NB4 (cell line): ENCODE results near the gene CACNA2D4.
A peak's percentile ranks its signal among the peaks of the same experiment; 100 is the strongest.

Experiments
- DNase-seq: peaks from one replicate; pipeline ENCODE4 v3.0.0; 2010; ENCODE audit warnings: low read depth
- H3K4me3 ChIP-seq: one replicate; pipeline ENCODE4 v1.5.1; 2011; ENCODE audit warnings: mild to moderate bottlenecking, low read depth, low read length, moderate library complexity
- CTCF ChIP-seq: IDR thresholded peaks from one replicate; pipeline ENCODE4 v1.5.1; 2012; ENCODE audit warnings: low read depth, low read length
- MAX ChIP-seq: IDR thresholded peaks from 2 replicates; pipeline ENCODE4 v1.6.1; 2011; ENCODE audit warnings: low read depth, low read length
- MYC ChIP-seq: IDR thresholded peaks from 2 replicates; pipeline ENCODE4 v1.6.1; 2011; ENCODE audit warnings: low read depth, low read length
- POLR2A ChIP-seq: IDR thresholded peaks from 2 replicates; pipeline ENCODE4 v1.6.1; 2011; ENCODE audit warnings: mild to moderate bottlenecking; ENCODE audit not compliant: insufficient read length; ENCODE audit errors: extremely low read depth

Gene CACNA2D4

DNA sequence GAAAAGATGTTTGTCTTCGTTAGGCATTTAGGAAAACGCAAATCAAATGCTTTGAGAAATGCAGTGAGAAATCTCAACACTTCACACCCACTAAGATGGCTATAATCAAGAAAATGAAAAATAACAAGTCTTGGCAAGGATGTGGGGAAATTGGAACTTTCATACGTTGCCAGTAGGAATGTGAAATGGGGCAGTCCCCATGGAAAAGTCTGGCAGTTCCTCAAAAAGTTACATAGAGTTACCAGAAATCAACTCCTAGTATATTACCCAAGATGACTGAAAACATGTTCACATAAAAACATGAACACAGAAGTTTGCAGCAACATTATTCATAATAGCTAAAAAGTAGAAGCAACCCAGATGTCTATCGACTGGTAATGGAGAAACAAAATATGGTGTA is 139.5 kb downstream of the CACNA2D4 start:
- H3K4me3 ChIP-seq, result no peak overlapping the region
- no peak for DNase-seq
- TF ChIP-seq MYC (no peak), POLR2A (no peak), MAX (no peak), CTCF (no peak)

DNA sequence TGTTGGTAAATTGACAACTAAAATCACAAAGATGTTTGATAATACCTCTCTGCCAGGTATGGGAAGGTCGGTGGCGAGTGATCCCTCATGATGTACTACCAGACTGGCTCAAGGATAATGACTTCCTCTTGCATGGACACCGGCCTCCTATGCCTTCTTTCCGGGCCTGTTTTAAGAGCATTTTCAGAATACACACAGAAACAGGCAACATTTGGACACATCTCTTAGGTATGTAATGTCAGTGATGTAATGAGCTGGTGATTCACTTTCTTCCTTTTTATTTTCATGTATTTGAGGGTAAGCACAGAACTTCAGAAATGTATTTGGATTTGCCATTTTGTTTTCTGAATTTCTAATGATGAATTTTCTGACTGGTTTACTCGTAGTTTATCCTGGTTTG is 140.7 kb downstream of the CACNA2D4 start:
- TF ChIP-seq MYC (no peak), POLR2A (no peak), CTCF (no peak), MAX (no peak)
- H3K4me3 ChIP-seq, result no peak overlapping the region
- no peak for DNase-seq

DNA sequence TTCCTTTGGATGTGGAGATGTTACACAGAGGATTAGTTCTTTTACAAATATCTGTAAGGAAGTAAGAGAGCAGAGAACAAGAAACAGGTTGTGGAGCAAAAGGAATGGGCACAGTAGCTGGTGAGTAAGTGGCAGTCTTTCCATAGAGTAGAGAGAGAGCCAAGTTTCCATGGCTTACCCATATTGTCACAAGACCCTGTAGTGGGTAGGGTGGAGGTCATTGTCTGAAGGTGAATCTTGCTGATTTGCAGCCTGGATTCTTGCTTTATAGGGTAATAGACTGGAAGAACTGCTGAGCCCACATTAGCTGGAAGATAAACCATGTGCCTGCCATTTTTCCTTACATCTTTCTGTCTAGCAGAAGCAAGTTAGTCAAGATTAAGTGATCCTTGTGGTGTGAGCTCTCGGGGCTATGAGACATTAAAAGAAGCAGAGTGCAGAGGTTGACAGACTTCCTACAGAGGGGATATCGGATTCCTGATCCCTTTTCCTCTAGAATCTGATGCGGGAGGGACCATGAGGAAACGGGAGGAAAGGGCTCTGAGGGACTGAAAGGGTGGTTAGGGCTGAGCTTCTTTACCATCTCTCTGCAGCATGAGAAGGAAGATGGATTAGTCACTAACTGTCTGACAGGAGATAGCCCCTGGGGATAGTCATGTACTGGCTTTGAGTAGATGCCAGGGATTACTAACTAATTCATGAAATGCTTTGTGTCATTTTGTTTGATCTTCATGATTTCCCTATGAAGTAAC is 142.1 kb downstream of the CACNA2D4 start:
- TF ChIP-seq POLR2A, result no peak
- no peak for TF ChIP-seq MAX
- no peak for TF ChIP-seq MYC
- DNase-seq, result peak; percentile 68
- H3K4me3 ChIP-seq, result no peak overlapping the region

GRCh38 chr12:1773937-1774655 is 144.4 kb downstream of the CACNA2D4 start:
- no peak for DNase-seq
- TF ChIP-seq POLR2A (no peak), CTCF (no peak), MYC (no peak), MAX (no peak)
- H3K4me3 ChIP-seq, result no peak overlapping the region

DNA sequence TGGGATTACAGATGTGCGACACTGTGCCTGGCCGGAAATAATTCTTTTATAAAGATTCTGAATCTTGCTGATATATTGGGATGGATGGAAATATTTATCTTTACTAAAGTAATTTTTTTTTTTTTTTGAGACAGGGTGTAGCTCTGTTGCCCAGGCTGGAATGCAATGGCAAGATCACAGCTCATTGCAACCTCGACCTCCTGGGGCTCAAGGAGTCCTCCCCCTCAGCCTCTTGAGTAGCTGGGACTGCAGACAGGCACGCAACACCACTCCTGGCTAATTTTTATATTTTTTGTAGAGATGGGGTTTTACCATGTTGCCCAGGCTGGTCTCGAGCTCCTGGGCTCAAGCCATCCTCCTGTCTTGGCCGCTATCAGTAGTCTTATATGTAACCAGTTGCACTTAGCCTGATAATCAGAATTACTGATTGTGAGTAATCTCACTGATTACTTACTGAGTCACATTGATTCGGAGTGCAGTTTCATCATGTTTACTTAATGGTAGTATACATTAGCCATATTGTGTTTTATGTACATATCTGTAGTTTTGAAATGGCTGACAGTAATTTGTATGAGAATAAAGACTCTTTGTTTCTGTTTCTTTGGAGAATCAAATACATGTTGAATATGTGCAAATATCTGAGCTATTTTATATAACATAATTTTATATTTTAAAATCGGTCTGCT is 148.5 kb downstream of the CACNA2D4 start:
- no peak for DNase-seq
- no peak overlapping the region for H3K4me3 ChIP-seq
- TF ChIP-seq MYC, result no peak
- no peak for TF ChIP-seq POLR2A
- TF ChIP-seq MAX, result no peak

DNA sequence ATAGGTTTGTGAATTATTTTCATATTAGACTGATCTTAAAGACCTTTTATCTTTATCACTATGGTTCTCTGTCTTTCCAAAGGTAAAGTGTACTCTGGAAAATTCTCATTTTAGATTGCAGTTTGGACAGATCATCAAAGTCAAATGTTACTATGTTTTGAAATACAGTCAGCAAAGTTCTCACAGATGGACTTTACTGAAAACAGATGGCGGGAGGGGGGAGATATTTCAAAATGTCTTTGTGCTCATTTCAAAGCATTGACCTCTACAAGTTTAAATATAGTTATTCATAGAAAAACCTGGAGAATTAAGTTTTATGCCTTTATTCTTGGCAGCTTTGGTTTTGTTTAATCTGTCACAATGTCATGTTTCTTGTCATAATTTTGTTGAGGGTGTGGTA is 149.8 kb downstream of the CACNA2D4 start:
- DNase-seq, result no peak
- TF ChIP-seq POLR2A (no peak), CTCF (no peak), MYC (no peak), MAX (no peak)
- no peak overlapping the region for H3K4me3 ChIP-seq
